AG10803 (cell line): ENCODE results near the gene ASCC3.

ENCODE experiments used
- DNase-seq: peaks from one replicate; pipeline ENCODE4 v3.0.0; 2010; ENCODE audit warnings: low read depth
- H3K4me3 ChIP-seq: 2 replicates; pipeline ENCODE4 v1.5.1; 2011; ENCODE audit warnings: mild to moderate bottlenecking, low read length, control low read depth
- CTCF ChIP-seq: conservative IDR thresholded peaks from 2 replicates; pipeline ENCODE4 v1.5.1; 2011; ENCODE audit warnings: mild to moderate bottlenecking, low read length, control low read depth, inconsistent platforms

The ASCC3 gene

GRCh38 chr6:100633096-100633777 is 247.9 kb downstream of the ASCC3 start:
- H3K4me3 ChIP-seq, result no peak overlapping the region
- peak; percentile 86 for DNase-seq
- TF ChIP-seq CTCF, result no peak

- DNase-seq, result no peak
- H3K4me3 ChIP-seq, result no peak overlapping the region
- no peak for TF ChIP-seq CTCF
Observed at GRCh38 chr6:100630536-100630935, 250.6 kb downstream of the ASCC3 start.

- DNase-seq, result no peak
- no peak overlapping the region for H3K4me3 ChIP-seq
- no peak for TF ChIP-seq CTCF
Observed at GRCh38 chr6:100627911-100628758, 253.0 kb downstream of the ASCC3 start.

GRCh38 chr6:100626721-100627120 is 254.4 kb downstream of the ASCC3 start:
- TF ChIP-seq CTCF, result no peak
- DNase-seq, result no peak
- no peak overlapping the region for H3K4me3 ChIP-seq

GRCh38 chr6:100622907-100623692 is 258.0 kb downstream of the ASCC3 start:
- DNase-seq, result peak; percentile 45
- H3K4me3 ChIP-seq, result no peak overlapping the region
- TF ChIP-seq CTCF, result no peak

GRCh38 chr6:100620085-100620840 is 260.9 kb downstream of the ASCC3 start:
- H3K4me3 ChIP-seq, result no peak overlapping the region
- TF ChIP-seq CTCF, result no peak
- DNase-seq, result peak; percentile 88
